Measurements from ENCODE around the gene TTC9.

Gene TTC9

DNA sequence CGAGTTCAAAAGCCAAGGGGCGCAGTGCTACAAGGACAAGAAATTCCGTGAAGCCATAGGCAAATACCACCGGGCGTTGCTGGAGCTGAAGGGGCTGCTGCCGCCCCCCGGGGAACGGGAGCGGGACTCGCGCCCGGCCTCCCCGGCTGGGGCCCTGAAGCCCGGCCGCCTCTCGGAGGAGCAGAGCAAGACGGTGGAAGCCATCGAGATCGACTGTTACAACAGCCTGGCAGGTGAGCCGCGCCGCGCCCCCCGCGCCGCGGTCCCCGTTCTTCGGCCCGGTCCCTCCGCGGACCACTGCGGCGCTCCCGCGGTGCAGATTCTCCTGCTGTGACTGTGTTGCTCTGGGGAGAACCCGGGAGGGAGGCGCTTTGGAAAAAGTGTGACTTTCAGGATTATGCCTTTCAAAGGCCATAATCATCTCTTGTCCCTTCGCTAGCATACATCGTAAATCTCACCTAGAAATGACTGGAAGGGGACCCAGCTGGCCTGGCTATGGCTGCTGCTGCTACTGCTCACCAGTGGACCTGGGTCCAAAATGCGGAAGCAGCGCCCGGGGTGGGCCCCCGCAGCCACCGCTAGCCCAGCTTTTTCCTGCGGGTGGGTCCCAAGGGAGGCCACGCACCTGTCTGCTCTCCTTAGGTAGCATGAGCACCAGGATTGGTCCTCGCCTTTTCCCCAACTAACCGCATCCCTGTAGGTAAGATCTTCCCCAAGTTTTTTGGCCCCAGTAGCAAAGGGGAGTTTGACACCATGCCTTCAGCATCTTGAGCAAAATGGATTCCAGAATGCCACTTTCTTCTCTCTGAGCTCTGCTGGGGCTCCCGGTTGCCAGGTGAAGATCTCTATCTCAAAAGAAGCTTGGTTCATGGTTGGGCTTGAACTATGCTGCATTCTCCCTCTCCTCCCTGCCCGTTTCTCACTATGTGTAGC lies 853 bp downstream of the TTC9 start:
- Histone ChIP-seq H3K4me3 (peak overlapping the region; percentile 41 to 74 (median 61)), H3K27ac (peak overlapping the region in 13 of 21 experiments; percentile 6 to 83 (median 60))

DNA sequence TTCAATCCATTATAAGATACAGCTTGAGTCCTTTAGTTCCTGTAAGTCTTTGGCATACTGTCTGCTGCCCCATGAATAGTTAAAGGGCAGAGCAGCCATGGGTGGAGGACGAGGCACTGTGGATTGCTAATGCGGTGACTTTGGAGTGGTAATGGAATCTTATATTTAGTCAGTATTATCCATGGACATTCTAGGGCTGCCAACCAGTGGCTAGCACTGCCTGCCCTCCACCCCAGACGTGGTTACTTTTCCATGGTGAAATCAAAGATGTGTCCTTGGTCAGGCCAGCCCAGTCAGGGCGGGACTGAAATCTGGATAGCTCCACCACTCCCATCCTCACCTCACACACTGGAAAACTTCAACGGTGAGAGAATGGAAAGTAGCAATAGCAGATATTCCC lies 2.3 kb downstream of the TTC9 start:
- H3K27ac ChIP-seq, result peak overlapping the region in 3 of 21 experiments; percentile 29 to 83 (median 80)
- H3K4me3 ChIP-seq, result peak overlapping the region in 2 of 7 experiments; percentile 71 to 74

DNA sequence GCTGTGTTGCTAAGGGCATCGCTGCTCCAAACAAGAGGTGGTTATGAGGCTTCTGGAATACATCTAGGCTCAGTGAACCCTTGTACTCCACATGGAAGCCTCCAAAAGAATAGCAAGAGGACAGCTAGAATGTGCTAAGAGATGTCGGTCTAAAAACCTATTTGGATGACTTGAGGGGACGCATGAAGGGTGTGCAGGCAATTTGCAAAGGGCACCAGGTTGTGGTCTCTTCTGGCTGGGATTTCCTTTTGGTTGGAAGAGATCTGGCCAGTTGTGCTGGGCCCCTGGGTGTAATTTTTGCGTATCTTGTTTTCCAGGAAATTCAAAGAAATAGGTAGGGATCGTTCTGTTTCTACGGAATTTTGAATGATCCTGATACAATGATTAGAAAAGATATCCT lies 4.2 kb downstream of the TTC9 start:
- no peak overlapping the region for H3K27ac ChIP-seq
- H3K4me3 ChIP-seq, result no peak overlapping the region

DNA sequence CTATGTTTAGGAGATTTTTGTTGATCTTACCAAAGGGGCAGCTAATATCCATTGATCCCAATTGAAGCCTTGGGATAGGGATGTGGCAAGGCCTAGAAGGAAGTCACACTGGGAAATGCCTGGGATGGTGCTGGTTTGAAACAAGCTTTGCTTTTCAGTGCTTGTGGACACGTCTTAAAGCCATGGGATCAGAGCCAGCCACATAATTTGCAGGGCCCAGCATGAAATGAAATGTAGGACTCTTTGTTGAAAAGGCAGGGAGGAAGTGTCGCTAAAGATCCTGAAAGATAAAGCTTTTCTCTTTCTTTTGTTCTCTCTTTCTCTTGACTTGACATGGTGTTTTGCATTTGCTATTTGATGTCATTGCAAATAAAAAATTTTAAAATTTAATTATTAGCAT lies 5.0 kb downstream of the TTC9 start:
- peak overlapping the region in 1 of 21 experiments; percentile 26 for H3K27ac ChIP-seq
- H3K4me3 ChIP-seq, result no peak overlapping the region

DNA sequence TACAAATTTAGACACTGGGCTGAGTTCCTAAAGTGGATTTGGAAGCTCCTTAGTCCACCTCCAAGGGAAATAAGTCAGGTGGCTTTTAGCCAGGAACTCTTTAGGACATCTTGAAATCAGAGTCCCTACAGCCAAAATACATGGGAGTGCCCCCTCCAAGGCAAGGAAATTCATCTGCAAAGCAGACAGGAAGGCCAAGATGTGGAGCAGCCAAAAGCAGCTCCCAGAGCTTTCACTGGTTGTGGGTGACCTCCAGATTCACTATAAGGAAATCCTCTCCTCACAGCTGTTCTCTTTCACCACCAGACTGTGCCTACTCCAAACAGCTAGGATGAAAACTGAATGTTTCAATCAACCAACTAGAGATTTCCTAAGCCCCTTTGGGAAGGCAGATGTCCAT lies 6.6 kb downstream of the TTC9 start:
- H3K4me3 ChIP-seq, result no peak overlapping the region

DNA sequence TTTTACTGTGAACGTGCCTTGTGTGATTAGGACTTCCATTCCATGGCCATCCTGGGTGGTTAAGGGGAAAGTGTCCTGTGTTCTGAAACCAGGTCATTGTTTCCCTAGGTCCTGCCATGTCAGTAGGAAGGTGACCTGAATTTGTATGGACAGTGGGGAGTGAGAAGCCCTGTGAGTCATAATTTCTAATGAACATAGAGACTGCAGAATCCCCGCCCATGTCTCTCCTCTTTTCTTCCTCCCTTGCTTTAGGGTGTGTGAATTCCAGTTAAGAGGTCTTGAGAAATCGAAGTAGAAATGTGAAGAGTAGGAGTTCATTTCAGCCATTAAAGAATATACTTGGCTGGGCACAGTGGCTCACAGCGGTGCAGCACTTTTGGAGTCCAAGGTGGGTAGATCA lies 8.1 kb downstream of the TTC9 start:
- H3K4me3 ChIP-seq, result no peak overlapping the region
- no peak overlapping the region for H3K27ac ChIP-seq

More for the DNA sequence above, 6.6 kb downstream of the TTC9 start:
- no peak overlapping the region for H3K27ac ChIP-seq

DNA sequence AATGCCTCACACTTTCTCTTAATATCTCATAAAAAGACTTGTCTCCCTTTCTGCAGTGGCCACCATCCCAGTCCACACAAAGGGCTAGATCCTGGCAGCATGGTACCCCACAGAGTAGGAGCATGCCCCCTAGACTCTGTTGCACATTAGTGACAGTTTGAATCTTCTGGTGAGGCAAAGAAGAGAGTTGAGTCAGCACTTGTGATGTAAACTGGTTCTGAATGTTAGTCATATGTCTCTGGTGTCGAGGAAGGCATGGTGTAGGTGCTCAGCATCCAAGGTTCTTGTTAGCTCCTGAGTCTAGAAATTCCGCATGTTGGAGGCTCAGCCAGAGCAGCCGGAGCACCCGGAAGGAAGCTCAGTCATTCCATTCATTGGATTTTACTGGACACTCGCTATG lies 9.8 kb downstream of the TTC9 start:
- Histone ChIP-seq H3K27ac (no peak overlapping the region), H3K4me3 (no peak overlapping the region)

DNA sequence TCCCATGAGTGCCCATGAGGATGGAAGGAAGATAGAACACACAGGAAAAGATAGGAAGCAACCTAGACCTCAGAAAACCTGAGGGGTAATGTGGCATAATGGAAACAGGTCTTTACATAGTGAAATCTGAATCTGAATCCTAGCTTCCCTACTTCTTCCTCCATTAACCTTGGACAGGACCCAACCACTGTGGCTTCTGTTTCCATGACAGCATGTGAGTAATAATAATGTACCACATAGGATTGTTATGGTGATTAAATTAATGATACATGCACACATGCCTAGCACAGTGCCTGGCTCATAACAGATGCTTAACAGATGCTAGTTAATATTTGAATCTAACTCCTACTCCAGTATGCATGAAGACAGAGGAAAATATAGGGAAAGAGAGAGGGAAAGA lies 11.2 kb downstream of the TTC9 start:
- Histone ChIP-seq H3K27ac (peak overlapping the region in 1 of 21 experiments; percentile 7), H3K4me3 (no peak overlapping the region)

DNA sequence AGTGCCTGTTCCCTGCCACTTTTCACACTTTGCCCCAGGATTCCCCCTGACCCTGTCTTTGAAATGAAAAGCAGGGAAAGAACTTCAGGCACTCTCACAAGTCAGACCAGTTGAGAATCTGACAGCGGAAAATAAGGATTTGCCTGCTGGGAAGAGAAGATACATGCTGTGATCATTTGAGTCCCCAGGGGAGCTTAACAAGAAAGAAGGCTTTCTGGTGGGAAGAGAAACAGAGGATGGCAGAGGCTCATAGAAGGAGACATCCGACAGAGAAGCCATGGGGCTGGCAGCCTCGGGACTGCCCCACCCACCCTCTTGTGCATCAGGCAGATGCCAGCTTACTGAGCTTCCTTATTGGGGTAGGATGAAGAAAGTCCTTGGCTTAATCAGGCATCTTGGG lies 11.9 kb downstream of the TTC9 start:
- H3K27ac ChIP-seq, result peak overlapping the region in 5 of 21 experiments; percentile 7 to 60 (median 16)
- no peak overlapping the region for H3K4me3 ChIP-seq

DNA sequence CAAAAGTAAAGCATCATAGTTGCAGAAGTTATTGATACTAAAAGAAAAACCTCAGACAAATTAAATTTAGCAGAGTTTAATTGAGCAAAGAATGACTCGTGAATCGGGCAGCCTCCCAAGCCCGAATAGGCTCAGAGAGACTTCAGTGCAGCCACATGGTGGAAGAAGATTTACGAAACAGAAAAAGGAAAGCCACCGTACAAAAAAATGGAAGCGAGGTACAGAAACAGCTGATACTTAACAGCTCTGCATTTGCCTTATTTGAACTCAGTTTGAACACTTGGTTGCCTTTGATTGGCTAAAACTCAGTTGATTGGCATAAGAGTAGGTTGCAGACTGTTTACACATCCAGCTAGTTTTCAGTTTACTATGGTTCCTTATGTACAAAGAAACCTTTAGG lies 12.9 kb downstream of the TTC9 start:
- H3K27ac ChIP-seq, result peak overlapping the region in 9 of 21 experiments; percentile 13 to 85 (median 65)
- no peak overlapping the region for H3K4me3 ChIP-seq

DNA sequence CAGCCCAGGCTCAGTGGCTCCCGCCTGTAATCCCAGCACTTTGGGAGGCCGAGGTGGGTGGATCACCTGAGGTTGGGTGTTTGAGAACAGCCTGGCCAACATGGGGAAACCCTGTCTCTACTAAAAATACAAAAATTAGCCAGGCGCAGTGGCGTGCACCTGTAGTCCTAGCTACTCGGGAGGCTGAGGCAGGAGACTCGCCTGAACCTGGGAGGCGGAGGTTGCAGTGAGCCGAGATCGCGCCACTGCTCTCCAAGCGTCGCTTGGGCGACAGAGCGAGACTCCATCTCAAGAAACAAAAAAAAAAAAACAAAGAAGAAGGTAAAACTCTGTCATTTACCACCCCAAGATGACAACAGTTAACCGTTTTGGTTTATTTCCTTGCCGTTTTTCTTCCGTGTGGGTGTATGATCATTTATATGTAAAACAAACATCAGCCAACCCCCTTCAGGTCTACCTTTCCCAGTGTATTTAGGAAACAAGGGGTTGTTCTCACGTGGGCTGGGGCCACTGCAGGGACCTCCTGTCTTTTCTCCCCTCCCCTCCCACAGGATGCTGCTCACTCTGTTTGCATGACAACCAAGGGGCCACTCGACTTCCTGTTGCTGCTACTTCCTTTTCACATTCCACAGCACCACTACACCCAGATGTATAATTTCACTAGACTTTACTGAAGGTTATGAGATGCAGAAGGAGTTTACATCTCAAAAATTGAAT lies 13.6 kb downstream of the TTC9 start:
- Histone ChIP-seq H3K4me3 (no peak overlapping the region), H3K27ac (peak overlapping the region in 12 of 21 experiments; percentile 7 to 85 (median 60))

DNA sequence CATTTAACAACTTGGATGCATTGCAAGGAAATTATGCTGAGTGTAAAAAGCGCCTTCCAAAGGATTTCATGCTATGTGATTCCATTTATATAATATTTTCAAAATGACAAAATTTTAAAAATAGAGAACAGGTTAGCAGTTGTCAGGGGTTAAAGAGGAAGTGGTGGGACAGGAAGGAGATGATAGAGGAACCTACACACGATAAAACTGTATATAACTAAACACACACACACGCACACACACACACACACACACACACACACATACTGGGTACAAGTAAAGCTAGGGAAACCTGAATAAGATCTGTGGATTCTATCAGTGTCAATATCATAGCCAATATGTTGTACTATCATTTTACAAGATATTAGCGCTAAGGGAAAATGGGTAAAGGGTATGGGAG lies 17.2 kb downstream of the TTC9 start:
- H3K27ac ChIP-seq, result peak overlapping the region in 1 of 21 experiments; percentile 63
- no peak overlapping the region for H3K4me3 ChIP-seq

DNA sequence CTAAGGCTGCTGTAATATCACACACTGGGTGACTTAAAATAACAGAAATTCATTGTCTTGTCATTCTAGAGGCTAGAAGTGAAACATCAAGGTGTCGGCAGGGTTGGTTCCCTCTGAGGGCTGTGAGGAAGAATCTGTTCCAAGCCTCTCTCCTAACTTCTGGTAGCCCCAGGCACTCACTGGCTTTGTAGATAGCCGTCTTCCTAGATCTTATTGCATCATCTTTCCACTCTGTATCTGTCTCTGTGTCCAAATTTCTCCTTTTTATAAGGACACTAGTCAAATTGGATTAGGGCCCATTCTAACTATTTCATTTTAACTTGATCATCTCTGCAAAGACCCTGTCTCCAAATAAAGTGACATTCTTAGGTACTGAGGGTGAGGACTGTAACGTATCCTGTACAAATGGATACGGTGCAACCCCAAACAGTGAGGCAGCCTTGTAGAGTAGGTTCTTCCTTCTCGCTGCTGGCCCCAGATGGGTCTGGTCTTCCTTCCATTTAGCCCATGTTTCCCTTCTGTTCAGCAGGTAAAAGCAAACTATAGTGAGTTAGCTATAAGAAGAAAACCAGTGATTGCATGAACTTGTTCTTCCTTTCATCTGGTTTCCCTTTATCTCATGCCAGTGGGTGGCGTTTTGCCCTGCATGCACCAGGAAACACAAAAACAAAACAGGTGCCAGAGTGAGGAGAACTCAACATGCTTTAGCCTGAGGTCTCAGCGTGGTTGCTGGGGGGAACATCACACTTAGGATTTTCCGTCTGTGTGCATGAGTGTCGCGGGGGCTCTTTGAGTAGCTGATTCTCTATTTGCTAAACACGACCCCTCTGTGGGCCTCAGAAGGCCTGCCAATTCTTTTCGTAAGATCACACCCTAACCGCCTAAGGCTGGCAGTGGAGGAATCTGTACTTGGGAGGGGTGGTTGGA lies 19.5 kb downstream of the TTC9 start:
- H3K27ac ChIP-seq, result peak overlapping the region in 8 of 21 experiments; percentile 21 to 68 (median 38)

DNA sequence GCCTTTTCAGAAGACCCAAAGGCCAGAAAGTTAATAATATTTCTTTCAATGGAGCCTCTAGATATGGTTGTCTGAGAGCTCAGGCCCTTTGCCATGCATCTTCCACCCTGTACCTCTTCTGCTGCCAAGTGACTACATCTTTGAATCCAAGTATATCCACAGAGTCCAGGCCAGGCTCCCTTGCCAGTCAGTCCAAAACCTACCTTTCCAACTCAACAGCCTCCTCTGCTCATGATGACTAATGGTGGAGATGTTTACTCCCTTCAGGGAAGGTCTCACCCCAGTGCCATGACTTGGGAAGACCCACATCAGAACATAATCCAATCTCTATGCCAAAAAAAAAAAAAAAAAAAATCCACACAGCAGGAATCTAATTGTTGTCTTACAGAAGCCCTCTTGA lies 20.4 kb downstream of the TTC9 start:
- Histone ChIP-seq H3K4me3 (no peak overlapping the region), H3K27ac (peak overlapping the region in 6 of 21 experiments; percentile 21 to 68 (median 41))

More for the DNA sequence above, 19.5 kb downstream of the TTC9 start:
- no peak overlapping the region for H3K4me3 ChIP-seq

DNA sequence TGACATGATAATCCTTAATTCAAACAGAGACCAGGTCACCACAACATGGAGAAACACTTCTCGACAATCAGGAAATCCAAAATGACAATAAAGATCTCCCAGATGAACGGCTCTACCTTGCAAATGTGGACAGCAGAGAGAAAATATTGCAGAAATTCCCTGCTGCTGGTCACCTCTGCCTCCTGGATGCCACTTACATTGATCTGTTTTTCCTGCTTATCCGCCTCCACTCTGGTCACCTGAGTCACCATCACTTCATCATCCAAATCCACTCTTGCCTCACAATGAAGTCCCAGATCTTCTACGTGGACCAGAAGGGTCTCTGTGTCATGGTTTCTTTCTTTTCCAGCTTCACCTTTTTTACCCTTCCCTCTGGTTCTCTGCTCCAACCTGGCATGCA lies 21.1 kb downstream of the TTC9 start:
- H3K4me3 ChIP-seq, result no peak overlapping the region
- no peak overlapping the region for H3K27ac ChIP-seq

DNA sequence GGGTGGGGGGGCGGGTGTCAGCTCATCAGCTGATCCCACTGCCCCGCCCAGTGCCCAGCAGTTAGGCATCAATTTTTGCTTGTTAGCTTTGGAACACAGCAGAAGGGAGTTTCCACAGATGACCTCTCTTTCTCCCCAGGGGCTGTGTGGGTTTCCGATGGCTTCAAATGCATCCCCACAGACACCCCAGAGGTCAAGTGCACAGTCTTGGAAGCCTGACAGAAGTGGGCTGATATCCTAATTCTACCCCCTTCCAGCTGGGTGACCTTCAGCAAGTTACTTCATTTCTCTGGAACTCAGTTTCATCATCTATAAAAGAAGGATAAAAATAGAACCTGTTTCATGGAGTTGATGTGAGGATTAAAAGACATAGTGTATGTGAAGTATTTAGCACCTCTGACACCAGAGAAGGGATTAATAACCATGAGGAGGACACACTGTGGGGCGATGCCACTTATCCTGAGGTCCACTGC lies 22.0 kb downstream of the TTC9 start:
- Histone ChIP-seq H3K4me3 (no peak overlapping the region), H3K27ac (peak overlapping the region in 1 of 21 experiments; percentile 33)

DNA sequence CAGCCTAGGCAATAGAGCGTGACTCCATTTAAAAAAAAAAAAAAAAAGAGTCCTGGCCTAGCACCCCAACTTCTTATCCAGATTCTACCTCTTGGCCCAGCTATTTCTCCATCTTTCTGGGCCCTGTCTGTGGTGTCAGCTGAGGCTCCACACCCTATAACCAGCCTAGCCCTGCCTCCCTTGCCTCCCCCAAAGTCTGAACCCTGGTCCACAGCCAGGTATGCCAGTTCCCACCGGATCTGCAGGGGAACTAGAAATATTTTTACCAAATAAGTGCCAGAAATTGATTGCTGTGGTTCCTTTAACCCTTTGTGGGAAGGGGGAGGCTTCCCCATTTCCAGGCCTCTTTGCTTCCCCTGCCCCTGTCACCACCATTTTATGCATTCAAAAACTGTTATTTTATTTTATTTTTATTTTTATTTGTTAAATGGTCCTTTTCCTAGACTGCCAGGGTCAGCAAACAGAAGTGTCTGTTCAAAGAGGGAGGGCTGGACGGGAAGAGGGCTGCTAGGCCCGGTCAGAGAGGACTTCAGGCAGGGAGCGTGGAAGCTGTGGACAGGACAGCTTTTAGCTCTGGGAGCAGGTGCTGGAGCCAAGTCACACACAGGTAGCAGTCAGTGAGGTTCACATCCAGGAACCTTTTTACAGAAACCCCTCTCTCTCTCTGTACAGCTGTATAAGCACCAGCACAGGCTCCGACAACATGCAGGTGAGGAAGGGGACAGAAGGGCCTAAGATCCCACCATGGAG lies 23.2 kb downstream of the TTC9 start:
- Histone ChIP-seq H3K27ac (peak overlapping the region in 4 of 21 experiments; percentile 36 to 58 (median 50)), H3K4me3 (no peak overlapping the region)

DNA sequence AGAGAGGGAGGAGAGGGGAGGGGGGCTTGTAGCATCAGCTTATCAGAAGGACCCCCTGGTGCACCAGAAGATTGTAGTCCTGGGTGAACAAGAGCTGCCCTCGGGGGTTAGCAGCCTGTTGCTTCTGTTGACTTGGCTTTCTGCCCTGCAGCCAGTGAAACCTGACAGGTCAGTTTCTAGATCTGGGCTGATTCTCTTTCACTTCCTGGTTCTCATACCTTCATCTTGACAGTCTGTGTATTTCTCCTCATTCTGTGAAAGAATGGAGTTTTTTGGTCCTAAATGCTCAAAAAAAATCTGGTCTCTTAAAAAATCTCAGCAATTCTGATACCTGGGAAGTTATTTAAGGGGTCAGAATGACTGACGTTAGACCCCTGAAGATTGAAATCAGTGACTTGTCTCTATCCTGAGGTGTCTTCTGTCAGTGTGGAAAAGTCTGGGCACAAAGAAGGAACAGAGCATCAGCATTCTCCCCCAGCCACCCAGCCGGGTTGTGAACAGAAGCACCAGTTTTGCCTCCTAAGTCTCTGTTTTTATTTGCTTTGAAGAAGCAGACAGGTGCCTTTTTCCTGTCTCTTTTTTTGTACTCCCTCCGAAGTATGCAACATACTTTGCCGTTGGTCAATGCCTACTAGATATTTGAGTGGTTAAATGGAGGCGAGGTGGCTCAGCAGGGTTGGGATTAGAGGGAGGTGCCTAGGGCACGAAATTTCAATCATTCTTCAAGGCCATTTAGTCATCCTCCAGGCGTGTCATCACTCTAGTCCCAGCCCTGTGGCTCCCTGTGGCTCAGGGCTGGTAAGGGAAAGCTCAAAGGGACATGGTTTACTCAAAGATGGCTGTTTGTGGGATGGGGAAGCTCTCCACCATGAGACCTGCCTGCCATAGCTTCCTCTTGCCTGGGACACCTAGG lies 24.0 kb downstream of the TTC9 start:
- Histone ChIP-seq H3K27ac (peak overlapping the region in 9 of 21 experiments; percentile 26 to 76 (median 50)), H3K4me3 (no peak overlapping the region)

Measured in skin epidermis (tissue), 12 donors.